Measurements from ENCODE around the gene GTF2IRD1. TPM values are rescaled to one million over a fixed set of nuclear protein-coding genes. Genes with fewer than 3 reads are reported as not detected.

GTF2IRD1 gene
- total and polyA plus RNA-seq, 9 of the 15 experiments (the other 6 are each of a cell fraction or from before 2014, with no cell fraction given): 9.1 to 30.2 (median 14.0) TPM

DNA sequence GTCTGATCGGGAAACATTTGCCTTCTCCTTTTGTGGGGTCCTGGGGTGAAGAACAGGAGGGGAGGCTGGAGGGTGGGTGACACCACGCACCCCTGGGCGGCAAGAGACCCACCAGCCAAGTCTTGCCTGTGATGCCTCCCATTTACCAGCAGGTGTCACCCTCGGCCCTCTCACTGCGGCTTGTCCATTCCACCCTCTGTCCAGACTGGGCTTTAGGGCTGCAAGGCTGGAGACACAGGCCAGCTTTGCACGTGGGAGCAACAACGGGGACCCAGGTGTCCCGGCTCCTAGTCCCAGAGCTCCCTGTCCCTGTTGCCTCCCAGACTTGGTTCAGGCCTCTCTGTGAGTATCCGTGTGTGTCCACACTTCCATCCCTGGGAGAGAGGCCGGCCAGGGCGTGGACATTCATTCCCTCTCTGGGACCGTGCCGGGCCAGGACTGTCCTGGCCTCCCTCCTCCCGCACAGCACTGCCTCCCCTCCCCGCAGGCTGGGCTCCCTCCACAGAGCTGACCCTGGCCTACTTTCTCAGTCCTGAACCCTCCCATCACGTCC, 36.2 kb upstream of the GTF2IRD1 start (continued):
- TF ChIP-seq, protein P1, sequence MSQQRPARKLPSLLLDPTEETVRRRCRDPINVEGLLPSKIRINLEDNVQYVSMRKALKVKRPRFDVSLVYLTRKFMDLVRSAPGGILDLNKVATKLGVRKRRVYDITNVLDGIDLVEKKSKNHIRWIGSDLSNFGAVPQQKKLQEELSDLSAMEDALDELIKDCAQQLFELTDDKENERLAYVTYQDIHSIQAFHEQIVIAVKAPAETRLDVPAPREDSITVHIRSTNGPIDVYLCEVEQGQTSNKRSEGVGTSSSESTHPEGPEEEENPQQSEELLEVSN (IDR thresholded peaks at IDR 0.05; ENCODE audit: borderline replicate concordance in 1 of 2, extremely low read depth in 1 of 2, insufficient read depth in 1 of 2, insufficient read length in 1 of 2, low read depth in 1 of 2, low read length in 1 of 2, poor library complexity in 1 of 2, severe bottlenecking in 1 of 2): no peak
- 0 out of 2 replicates have a peak, but pooled peaks have one; percentile 28 for TF ChIP-seq L3MBTL2 (IDR thresholded peaks at IDR 0.05)
- TF ChIP-seq RB1 (IDR thresholded peaks at IDR 0.05; ENCODE audit: low read depth): peak; percentile 76; the same call in 1 of the 2 replicates
- TF ChIP-seq C11orf30 (IDR thresholded peaks at IDR 0.05; ENCODE audit: low read depth): no peak
- TF ChIP-seq ARID2 (IDR thresholded peaks at IDR 0.05): peak; percentile 91
- no peak for TF ChIP-seq BCLAF1 (IDR thresholded peaks at IDR 0.05; ENCODE audit: borderline replicate concordance in 1 of 2, control insufficient read depth in 1 of 2, low read depth in 2 of 2, low read length in 1 of 2)
- 0 out of 2 replicates have a peak, but pooled peaks have one; percentile 19 for TF ChIP-seq ATF7 (IDR thresholded peaks at IDR 0.05)
- no peak for TF ChIP-seq FOXJ3 (CRISPR knock-in tag; IDR thresholded peaks at IDR 0.05)
- no peak for TF ChIP-seq POLR2H (tag; IDR thresholded peaks at IDR 0.05; ENCODE audit: low read depth)
- TF ChIP-seq PTBP1 (IDR thresholded peaks at IDR 0.05; ENCODE audit: low read depth, low read length): no peak
- TF ChIP-seq, protein P2, sequence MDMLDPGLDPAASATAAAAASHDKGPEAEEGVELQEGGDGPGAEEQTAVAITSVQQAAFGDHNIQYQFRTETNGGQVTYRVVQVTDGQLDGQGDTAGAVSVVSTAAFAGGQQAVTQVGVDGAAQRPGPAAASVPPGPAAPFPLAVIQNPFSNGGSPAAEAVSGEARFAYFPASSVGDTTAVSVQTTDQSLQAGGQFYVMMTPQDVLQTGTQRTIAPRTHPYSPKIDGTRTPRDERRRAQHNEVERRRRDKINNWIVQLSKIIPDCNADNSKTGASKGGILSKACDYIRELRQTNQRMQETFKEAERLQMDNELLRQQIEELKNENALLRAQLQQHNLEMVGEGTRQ (CRISPR knock-in tag; IDR thresholded peaks at IDR 0.05): no peak
- TF ChIP-seq HNRNPK (IDR thresholded peaks at IDR 0.05; ENCODE audit: low read depth, low read length, poor library complexity, severe bottlenecking): no peak
- no peak for TF ChIP-seq MTF1 (CRISPR knock-in tag; IDR thresholded peaks at IDR 0.05; ENCODE audit: borderline replicate concordance)
- no peak for TF ChIP-seq SPI1 (IDR thresholded peaks at IDR 0.05; ENCODE audit: borderline replicate concordance, low read depth, low read length)
- no peak for TF ChIP-seq SNIP1 (IDR thresholded peaks at IDR 0.05; ENCODE audit: low read depth)
- no peak for TF ChIP-seq KDM5B (IDR thresholded peaks at IDR 0.05; ENCODE audit: insufficient replicate concordance, low read depth, low read length)
- no peak for TF ChIP-seq E2F3 (CRISPR knock-in tag; IDR thresholded peaks at IDR 0.05)
- no peak for TF ChIP-seq CREB1 (IDR thresholded peaks at IDR 0.05)
- TF ChIP-seq CREB1 (CRISPR knock-in tag; IDR thresholded peaks at IDR 0.05): peak; percentile 48; the same call in 1 of the 2 replicates
- TF ChIP-seq LARP7 (IDR thresholded peaks at IDR 0.05): no peak
- TF ChIP-seq SAFB (IDR thresholded peaks at IDR 0.05; ENCODE audit: borderline replicate concordance, low read depth, low read length): no peak
- TF ChIP-seq CEBPB (tag; IDR thresholded peaks at IDR 0.05): no peak
- no peak for TF ChIP-seq NR2C1 (IDR thresholded peaks at IDR 0.05)
- TF ChIP-seq NR2C1 (tag; IDR thresholded peaks at IDR 0.05): no peak
- TF ChIP-seq TEAD4 (IDR thresholded peaks at IDR 0.05; ENCODE audit: low read length): no peak
- TF ChIP-seq TEAD4 (CRISPR knock-in tag; IDR thresholded peaks at IDR 0.05; ENCODE audit: borderline replicate concordance): no peak
